ENCODE results near the gene SUCNR1.

GRCh38 chr3:151905647-151906046 is 32.2 kb downstream of the SUCNR1 start:
- no peak for TF ChIP-seq CTCF (conservative IDR thresholded peaks at IDR 0.05)
- TF ChIP-seq EZH2 (IDR thresholded peaks at IDR 0.05; ENCODE audit: low read depth) = no peak
